HG03469 (cell line): ENCODE data around the gene PRKD2.

Source experiments
- ATAC-seq: cut with Tn5 transposase; IDR thresholded peaks from one replicate; pipeline ENCODE4 v1.9.1; 2021; ENCODE audit warnings: mild to moderate bottlenecking, moderate library complexity, moderate number of reproducible peaks; ENCODE audit not compliant: unreplicated experiment

Gene PRKD2

DNA sequence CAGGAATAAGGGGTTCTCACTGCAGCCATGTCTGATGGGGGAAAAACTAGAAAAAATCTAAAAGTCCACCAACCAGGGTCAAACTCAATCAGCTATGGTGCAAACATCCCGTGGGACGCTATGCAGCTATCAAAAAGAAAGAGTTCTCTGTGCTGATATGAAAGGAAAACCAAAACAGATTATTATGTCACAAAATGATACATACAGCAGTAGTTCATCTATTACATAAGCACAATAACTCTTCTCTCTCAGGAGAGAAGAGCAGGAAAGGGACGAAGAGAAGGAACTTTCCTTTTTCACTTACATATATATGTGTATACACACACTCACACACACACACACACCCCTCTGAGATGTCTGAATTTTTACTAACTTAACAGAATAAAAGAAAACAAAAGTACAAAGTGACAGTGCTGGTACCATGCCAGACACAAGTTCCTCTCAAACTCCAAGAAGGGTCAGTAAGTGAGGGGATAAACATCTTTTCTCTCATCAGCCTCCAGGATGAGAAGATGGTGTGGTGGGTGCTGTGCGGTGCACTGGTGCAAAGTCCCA, 26.1 kb upstream of the PRKD2 start:
- ATAC-seq, result no peak

DNA sequence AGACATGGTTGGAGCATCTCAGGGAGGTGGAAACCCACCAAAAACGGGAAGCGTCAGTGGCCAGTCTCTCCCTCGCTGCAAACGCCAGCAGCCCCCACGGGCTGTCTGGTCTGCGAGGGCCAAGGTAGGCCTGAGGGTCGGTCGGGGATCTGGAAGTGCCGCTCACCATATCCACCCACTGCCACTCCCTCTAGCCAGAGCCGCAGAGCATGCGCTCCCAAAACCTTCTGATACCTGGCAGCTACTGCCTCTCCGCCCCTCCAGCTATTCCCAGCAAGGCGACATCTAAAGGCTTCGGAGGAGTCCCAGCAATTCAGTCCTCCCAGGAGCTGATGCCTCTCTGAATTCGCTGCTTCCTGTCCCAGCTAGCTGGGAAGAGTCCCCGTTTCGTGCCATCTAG, 24.5 kb upstream of the PRKD2 start:
- no peak for ATAC-seq

DNA sequence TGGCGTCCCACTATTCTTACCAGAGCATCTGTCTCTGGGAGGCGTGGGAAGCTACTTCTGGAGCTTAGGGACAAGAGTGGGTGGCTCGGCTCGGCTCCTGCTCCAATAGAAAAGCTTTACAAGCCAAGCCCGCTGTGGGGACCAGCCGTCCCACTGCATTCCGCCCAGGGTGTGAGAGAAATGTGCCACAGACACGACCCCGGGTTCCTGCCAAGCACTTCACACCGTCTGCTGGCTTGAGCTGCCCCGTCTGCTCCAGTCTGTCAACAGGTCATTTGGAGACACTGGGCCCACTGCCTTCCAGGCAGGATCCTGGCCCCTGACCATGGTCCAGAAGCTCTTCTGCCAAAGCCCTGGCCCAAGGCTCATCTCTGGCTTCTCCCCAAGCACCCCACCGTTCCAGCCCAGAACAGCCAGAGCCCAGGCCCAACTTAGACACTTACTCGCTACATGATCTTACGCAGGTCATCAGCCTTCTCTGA, 22.4 kb upstream of the PRKD2 start:
- no peak for ATAC-seq

DNA sequence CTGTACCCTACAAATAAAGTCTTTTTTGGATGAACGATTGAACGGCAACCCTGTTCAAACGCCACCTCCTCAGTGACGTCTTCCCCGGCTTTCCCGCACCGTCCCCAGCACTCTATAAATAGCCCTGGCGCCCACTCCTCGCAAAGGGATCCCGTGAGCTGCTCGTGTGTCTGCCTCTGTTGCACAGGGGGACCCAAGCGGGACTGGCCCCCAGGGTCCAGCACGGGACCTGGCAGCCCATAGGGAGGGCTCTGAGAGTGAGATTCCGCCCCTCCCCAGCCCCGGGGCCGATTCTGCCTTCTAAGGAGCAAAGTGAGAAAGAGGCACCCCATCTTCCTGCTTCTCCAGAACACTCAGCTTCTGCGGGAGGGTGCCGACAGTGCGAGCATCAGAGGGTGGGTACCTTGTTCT, 20.9 kb upstream of the PRKD2 start:
- ATAC-seq, result no peak

DNA sequence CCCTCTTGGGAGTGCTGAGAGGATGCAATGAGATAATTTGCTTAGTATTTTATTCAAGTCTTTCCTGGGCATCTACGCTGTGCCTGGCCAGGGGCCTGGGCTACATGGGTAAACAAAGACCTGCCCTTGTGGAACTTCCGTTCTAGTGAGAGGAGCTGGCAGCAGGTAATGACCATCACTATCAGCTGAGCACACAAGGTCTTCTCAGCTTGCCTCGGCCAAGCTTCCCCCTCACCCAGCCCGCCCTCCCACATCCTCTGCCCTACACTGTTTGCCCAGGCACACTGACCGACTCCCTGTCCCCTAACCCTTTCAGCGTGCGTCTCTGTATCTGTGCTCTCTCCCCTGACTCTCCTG, 20.4 kb upstream of the PRKD2 start:
- no peak for ATAC-seq

DNA sequence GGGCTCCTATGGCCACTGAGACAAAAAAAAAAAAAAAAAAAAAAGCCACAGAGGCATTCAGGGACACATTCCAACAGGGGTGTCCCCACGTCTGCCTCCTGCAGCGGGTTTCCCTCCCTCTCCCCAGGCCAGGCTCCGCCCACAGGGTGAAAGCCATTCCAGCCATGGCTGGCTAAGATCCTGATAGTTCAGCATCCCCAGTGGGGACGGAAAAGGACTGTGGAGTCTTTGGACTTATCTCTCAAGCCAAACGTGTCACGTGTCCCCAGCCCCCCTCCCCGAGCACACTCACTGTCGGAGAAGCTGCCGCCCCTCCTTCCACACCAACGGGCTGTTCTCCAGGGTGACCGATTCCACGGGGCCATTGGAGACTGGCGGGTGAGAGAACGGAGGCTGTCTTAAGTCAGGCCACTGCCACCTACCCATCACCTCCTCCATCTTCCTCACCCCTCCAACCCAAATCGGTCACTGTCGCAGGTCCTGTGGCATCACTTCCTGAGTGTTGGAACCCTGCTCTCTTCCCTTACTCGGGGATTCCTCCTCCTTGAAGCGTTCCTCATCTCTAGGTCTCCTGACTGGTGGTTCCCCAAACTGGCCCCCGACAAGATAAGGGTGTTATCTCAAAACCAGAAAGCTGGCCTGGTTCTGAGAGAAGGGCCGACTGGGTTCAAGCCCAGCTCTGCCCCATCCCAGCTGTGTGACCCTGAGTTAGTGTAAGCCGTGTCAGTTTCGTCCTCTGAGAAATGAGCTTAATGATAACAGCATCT, 19.8 kb upstream of the PRKD2 start:
- no peak for ATAC-seq

DNA sequence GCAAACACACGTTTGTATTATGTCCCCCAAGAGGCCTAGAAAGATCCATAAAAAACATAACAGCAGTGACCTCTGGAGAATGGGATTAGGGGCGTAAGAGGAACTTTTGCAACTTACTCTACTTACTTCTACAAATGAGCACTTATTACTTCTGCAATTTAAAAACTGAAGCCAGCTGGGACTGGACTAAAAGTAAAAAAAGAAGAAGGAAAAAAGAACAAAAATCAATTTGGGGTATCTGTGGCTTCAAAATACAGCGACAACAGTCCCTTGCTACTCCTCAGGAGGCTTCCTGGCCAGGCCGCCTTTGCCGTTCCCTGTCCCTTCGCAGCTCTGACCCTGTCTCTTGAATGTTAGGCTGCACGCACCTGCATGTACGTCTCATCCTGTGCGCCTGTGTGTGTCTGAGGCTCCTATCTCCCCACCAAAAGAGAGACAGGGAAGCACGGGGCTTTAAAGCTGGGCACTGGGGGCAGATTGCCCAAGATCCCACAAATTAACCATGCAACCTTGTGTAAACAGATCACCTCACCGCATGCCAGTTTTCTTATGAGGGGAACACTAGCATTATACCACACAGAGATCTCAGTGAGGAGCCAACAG, 16.9 kb upstream of the PRKD2 start:
- no peak for ATAC-seq

DNA sequence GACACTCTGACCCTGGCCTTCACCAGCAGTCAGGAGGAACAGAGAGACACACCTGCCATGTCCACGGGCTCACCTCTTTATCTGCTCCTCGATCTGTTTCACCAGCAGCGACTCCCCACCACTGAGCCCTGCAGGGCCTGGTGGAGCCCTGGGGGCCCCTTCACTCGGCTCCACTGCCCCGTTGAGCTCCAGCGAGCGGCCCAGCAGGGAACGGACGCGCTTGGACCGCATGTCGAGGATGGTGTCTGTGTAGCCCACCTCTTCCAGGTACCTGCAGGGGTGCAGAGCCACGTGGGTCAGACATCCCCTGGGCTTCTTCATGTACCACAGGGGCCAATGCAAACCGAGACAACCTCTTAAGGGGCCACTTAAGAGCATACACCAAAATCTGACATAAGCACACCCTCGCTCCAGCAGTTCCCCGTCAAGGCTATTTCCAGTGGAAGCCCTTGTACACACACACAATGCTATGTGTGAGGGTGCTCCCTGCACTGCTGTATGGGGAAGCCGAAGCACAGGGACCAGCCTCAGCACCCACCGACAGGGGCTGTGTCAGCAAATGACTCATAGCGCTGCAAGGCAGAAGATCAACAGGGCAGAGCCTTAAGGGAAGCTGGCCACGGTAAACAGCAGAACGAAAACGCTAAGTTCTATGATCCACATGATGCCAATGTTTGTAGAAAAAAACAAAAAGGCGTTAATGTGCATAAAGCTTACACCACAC, 16.2 kb upstream of the PRKD2 start:
- no peak for ATAC-seq

DNA sequence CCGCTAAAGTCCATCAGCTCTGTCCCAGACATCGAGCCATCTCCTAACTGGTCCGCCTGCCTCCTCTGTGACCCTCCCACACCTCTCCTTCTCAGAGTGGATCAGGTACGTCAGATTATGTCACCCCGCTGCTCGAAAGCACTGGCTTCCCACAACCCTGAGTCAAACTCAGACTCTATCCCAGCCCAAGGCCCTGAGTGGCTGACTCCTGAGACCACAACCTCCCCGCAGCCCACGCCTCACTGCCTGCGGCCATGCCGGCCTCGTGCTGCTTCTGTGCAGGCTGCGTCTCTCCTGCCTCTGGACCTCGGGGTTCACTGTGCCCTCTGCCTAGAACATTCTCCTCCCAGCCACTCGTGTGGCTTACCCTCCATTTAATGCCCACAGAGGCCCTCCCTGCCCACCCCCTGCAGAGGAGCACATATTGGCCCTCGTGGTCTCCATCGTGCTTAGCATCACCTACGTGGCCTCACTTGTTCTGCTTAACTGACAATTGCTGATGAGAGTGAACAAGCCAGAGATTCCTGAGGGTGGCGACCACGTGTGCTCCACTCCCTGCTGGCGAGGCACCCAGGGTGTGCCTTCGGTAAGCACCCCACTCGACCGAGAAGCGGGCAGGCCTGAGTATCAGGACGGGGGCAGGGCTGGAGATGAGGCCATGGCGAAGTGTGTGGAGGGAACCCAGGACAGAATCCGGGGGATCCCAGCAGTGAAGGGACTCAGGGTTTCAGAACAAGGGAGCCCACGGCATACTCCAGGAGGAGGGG, 15.4 kb upstream of the PRKD2 start:
- no peak for ATAC-seq

DNA sequence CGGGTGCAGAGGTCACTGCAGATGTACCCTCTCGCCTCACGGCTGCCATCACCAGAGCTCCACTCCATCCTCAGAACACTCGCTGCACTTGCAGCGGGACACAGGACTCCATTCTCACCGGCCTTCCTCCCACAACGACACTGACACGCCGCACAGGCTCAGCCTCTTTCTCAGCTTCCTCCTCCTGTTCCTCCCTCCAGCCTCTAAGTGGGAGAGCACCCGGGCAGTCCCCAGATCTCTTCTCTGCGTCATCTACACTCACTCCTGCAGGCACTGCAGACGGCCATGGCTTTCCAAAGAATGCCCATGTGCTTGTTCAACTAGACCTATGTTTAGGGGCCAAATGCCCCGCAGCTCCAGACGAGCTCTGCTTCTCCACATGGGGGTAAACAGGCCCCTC, 14.7 kb upstream of the PRKD2 start:
- no peak for ATAC-seq

DNA sequence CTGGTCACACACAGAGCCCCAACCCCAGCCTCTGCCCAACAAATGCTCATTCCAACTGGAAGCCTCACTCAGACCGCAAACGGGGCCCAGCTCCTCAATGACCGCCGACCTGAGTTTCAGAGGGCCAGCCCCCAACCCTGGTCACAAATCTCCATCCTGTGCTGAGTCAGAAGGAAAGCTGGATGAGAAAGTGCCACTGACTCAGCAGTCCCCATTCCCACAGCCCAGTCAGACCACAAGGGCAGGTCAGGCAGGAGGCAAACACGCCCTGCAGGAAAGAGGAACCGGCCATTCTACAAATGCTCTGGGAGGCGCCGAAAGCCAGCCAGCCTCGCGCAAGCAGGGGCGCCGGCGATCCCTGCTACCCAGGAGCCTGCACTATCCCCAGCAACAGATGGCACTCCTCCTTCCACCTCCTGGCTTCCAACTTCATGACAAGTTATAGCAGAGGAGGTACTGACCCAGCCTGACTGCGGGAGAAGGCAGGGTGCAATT, 14.1 kb upstream of the PRKD2 start:
- no peak for ATAC-seq

DNA sequence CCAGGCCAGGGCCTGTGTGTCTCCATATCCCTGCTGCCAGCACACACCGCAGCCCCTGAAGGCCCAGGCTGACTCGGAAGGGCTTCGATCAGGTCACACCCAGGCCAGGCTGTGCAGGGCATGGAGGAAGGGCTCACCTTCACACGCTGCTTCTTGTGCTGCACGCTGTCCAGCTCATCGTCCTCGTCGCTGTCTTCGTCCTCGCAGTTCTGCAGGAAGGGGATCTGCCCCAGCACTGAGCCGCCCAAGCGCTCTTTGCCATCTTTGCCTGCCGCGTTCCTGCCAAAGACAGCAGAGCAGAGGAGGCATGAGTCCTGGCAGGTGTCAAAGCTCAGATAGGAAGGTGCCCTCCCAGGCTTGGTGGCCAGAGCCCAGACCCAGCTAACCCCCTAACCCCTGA, 13.7 kb upstream of the PRKD2 start:
- ATAC-seq, result no peak

DNA sequence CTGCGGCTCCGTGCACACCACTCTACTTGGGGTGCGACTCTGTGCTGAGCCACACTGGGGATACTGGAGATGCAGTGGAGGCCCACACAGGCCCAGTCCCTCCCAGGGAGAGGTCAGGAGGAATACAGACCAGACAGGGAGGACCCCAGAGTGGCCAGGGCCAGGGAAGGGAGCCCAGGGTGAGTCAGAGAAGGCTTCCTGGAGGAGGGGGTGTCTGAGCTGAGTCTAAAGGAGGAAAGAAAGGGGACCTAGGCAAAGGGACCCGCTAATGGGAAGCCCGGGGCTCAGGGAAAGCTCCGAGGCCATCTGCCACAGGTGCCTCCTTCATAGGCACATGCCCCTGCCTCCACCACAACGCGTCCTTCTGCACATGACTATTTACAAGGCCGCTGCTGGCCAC, 13.3 kb upstream of the PRKD2 start:
- ATAC-seq, result no peak

DNA sequence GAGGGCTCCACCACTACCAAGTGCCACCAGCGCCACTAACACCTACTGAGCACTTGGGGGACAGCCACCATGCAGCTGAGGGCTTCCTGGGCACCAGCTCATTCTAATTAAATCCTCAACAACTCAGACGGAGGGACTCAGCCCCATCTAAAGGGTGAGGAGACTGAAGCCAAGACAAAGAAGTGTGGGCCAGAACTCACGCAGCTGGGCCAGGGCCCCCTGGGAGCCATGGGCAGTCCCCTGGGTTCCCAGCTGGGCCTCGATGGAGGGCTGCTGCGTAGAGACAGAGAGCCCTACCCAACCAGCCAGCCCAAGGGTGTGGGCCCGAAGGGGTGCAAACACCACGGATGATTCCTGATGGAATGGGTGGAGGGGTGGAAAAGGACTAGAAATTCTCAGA, 12.8 kb upstream of the PRKD2 start:
- ATAC-seq, result no peak

DNA sequence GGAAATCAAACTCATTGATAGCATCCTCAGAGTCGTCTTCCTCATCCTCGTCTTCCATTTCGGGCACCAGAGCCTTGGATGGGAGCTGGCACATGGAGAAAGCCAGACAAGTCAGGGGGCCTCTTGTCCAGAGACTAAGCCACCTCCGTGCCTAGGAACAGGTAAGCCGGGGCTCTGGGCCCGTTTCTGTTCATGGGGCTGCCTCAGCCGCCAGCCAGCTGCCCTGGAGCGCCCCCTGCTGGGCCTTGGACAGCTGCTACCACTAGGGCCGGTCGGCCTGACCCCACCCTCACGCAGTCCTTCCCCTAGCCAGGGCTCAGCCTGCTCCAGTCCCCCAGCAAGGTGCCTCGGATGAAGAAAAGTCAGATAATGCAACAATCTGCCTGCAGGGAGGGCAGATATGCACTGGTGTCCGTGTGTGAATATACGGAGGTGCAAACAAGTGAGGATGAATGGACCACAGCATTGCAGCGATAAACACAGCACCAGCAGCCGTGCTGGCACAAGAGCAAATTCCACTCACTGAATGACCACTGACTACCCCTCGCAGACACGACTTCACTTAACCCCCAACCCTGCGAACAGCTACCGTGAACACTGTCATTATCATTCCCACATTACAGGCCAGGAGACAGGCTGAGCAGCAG, 11.9 kb upstream of the PRKD2 start:
- ATAC-seq, result no peak

DNA sequence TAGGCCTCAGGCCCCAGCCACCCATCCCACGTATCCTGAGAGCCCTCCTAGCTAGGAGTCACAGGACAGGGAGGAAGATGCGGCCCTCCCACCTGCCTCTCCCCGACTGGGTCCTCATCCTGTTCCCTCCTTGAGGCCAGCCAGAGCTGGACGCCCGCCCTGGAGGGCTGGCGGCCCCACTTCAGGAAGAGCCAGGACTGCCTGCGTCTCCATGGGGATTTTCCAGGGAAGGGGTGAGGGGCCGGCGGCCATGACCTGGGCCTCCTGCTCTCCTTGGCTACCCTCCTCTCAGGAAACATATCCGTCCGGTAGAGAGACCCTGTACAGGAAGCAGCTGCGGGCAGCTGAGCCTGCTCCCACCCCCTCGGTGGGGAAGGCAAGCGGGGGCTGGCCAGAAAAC, 11.3 kb upstream of the PRKD2 start:
- ATAC-seq, result no peak

DNA sequence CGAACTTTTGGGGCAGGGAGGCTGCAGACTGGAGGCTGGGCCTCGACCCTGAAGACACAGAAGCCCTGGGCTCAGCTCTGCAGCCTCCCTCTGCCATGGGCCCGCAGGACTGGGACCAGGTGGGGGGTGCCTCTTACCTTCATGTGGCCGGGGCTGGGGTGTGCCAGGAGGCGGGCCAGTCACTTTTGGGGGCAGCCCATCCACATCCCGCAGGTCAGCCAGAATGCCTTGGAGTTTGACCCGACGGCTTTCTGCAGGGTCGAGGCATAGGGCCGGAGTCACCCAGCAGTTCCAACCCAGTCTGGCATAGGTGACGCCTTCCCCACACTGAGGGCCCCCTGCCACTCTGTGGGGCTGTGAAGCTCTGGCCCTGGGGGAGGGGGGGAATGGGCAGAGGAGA, 10.8 kb upstream of the PRKD2 start:
- ATAC-seq, result no peak

DNA sequence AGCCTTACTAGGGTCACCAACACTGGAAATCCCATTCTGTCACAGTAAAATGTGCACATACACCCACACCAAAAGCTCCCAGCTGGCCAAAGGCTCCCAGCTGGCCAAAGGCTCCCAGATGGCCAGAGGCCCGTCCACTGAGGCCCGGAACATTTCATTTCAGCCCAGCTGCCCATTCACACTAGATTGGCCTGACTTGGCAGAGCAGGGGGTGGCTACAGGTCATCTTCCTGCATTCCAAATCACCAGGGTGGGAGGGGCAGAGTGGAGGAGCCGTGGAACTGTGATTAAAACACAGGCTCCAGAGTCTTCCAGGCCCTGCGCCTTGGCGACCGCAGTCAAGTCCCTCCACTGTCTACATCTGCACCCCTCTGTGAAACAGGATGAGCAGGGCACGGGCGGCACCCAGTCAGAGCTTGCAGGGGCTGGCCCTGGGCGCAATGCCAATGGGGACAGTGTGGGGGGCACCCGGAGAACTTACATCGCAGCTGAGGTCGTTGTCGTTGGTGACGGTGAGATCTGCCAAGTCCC, 10.1 kb upstream of the PRKD2 start:
- no peak for ATAC-seq

DNA sequence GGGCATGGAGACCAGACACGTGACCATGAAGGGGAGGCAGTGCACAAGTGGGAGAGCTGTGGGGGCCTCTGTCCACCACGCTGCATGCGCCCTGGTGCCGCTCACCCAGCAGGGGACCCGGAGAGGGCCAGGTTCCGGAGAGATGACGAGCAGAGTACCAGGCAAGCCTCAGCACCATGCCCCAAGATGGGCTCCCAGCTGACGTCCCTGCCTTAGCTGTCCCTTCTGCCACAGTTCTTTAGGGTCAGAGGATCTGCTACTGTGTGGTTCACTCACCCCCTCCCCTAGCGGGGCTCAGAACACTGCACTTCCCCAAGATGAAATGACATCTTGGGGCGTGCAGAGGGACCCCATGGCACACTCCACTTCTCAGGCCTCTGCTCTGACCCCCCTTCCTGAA, 9.6 kb upstream of the PRKD2 start:
- no peak for ATAC-seq

DNA sequence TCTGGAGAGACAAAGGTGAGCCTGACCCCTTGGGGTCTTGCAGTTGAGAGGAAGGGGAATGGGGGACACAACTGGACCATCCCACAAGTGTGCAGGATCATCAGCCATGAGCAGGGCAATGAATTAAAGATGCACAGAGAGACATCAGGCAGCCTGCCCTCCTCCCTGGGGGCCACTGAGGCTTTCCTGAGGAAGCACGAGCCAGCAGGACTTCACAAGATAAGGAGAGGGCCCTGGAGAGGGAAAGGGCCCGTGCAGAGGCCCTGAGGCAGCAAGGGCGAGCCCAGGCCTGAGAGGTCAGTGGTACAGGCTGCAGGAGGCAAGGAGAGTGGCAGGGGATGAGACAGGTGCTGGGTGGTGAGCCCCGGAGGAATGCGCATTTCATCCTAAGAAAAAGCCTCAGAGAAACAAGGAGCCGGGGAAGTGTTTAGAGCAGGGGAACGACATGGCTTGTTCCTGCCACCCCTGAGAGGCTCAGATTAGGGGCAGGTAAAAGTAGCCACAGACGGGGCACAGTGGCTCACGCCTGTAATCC, 9.0 kb upstream of the PRKD2 start:
- ATAC-seq, result no peak
